WERI-Rb-1 (cell line): ENCODE measurements around the gene TMEM240.

Experiments
- DNase-seq: peaks from one replicate; pipeline ENCODE4 v3.0.0-alpha.2; 2020
- H3K27ac ChIP-seq: fragments of 250-450 bp; sonication (Bioruptor Pico); 2 replicates; pipeline ENCODE4 v1.5.1; 2020; ENCODE audit warnings: mild to moderate bottlenecking, moderate library complexity
- H3K27me3 ChIP-seq: fragments of 250-450 bp; sonication (Bioruptor Pico); 2 replicates; pipeline ENCODE4 v1.5.1; 2021; ENCODE audit warnings: mild to moderate bottlenecking, low read depth, moderate library complexity; ENCODE audit not compliant: insufficient read depth, severe bottlenecking
- H3K36me3 ChIP-seq: fragments of 250-450 bp; sonication (Bioruptor Pico); 2 replicates; pipeline ENCODE4 v1.5.1; 2020; ENCODE audit warnings: mild to moderate bottlenecking, moderate library complexity
- H3K4me3 ChIP-seq: 2 replicates; pipeline ENCODE4 v1.5.1; 2011; ENCODE audit warnings: low read depth, mild to moderate bottlenecking, control low read depth, low read length
- H3K9me3 ChIP-seq: fragments of 250-450 bp; sonication (Bioruptor Pico); 2 replicates; pipeline ENCODE4 v1.5.1; 2021; ENCODE audit warnings: mild to moderate bottlenecking, moderate library complexity; ENCODE audit not compliant: severe bottlenecking
- CTCF ChIP-seq: IDR thresholded peaks from 2 replicates; pipeline ENCODE4 v1.5.1; 2011; ENCODE audit warnings: low read depth, mild to moderate bottlenecking, control low read depth, inconsistent platforms, low read length

The TMEM240 gene

GRCh38 chr1:1540090-1540817 lies at the start of gene TMEM240:
Gene TMEM240, minus strand, starts transcription at chr1:1540624. Its CDS starts 278 bp downstream, at chr1:1540346.
- H3K36me3 ChIP-seq = peaks cover 44% of the 10 kb centered on the region
- DNase-seq = peak; percentile 89
- H3K27ac ChIP-seq = peak within 1 kb of the TSS; percentile 66

GRCh38 chr1:1583347-1584010 lies 43.1 kb upstream of the TMEM240 start:
- no peaks in the 10 kb centered on the region for H3K27me3 ChIP-seq
- no peak for TF ChIP-seq CTCF
- H3K27ac ChIP-seq = no peak overlapping the region
- H3K9me3 ChIP-seq = no peaks in the 10 kb centered on the region
- no peak for DNase-seq
- no peaks in the 10 kb centered on the region for H3K36me3 ChIP-seq
- no peak overlapping the region for H3K4me3 ChIP-seq

More at GRCh38 chr1:1540090-1540817, at the start of gene TMEM240:
- H3K4me3 ChIP-seq = peak within 1 kb of the TSS; percentile 45
- no peaks in the 10 kb centered on the region for H3K27me3 ChIP-seq
- no peaks in the 10 kb centered on the region for H3K9me3 ChIP-seq
- no peak for TF ChIP-seq CTCF

- no peak overlapping the region for H3K4me3 ChIP-seq
- H3K36me3 ChIP-seq = no peaks in the 10 kb centered on the region
- no peak overlapping the region for H3K27ac ChIP-seq
- no peak for TF ChIP-seq CTCF
- no peaks in the 10 kb centered on the region for H3K27me3 ChIP-seq
- no peak for DNase-seq
- no peaks in the 10 kb centered on the region for H3K9me3 ChIP-seq
These were observed 42.3 kb upstream of the TMEM240 start for GRCh38 chr1:1582585-1583346.

- H3K36me3 ChIP-seq = peaks cover 4% of the 10 kb centered on the region
- H3K9me3 ChIP-seq = no peaks in the 10 kb centered on the region
- no peak for TF ChIP-seq CTCF
- H3K27me3 ChIP-seq = no peaks in the 10 kb centered on the region
- DNase-seq = no peak
- no peak overlapping the region for H3K27ac ChIP-seq
- no peak overlapping the region for H3K4me3 ChIP-seq
These were observed 38.0 kb upstream of the TMEM240 start for GRCh38 chr1:1578371-1578940.

GRCh38 chr1:1577367-1578011 lies 37.1 kb upstream of the TMEM240 start:
- H3K36me3 ChIP-seq = peaks cover 9% of the 10 kb centered on the region
- no peak overlapping the region for H3K4me3 ChIP-seq
- H3K27ac ChIP-seq = no peak overlapping the region
- no peaks in the 10 kb centered on the region for H3K9me3 ChIP-seq
- DNase-seq = no peak
- H3K27me3 ChIP-seq = no peaks in the 10 kb centered on the region
- no peak for TF ChIP-seq CTCF
